GM23338 (cell line): ENCODE measurements around the gene SRD5A2. TPM values are rescaled to one million over a fixed set of nuclear protein-coding genes. Genes with fewer than 3 reads are reported as not detected.

Experiments
- ATAC-seq: fragments of 200-7000 bp; cut with Tn5 transposase; 3 replicates; pipeline ENCODE4 v1.9.1; 2020
- DNase-seq: peaks from one replicate; pipeline ENCODE4 v3.0.0-alpha.2; 2015; ENCODE audit warnings: low spot score
- H2AFZ ChIP-seq: fragments of 200-600 bp; sonication (generic); 2 replicates; pipeline ENCODE4 v1.8.0; 2016; ENCODE audit warnings: antibody characterized with exemption, mild to moderate bottlenecking, moderate library complexity
- H3F3A ChIP-seq: fragments of 200-600 bp; sonication (generic); replicated peaks from 2 replicates; pipeline ENCODE4 v1.8.0; 2017; ENCODE audit warnings: antibody characterized with exemption, mixed run types, low read depth
- H3K27ac ChIP-seq: fragments of 200-600 bp; sonication (generic); 2 replicates; pipeline ENCODE4 v1.6.1; 2016; ENCODE audit warnings: low read depth
- H3K27me3 ChIP-seq: fragments of 200-600 bp; sonication (generic); 2 replicates; pipeline ENCODE4 v1.8.0; 2016; ENCODE audit warnings: mild to moderate bottlenecking, mixed run types, moderate library complexity; ENCODE audit not compliant: insufficient read depth
- H3K36me3 ChIP-seq: fragments of 200-600 bp; sonication (generic); 2 replicates; pipeline ENCODE4 v1.8.0; 2016; ENCODE audit warnings: mild to moderate bottlenecking; ENCODE audit not compliant: insufficient read depth
- H3K4me1 ChIP-seq: fragments of 200-600 bp; sonication (generic); 2 replicates; pipeline ENCODE4 v1.8.0; 2016; ENCODE audit warnings: mild to moderate bottlenecking, moderate library complexity; ENCODE audit not compliant: insufficient read depth
- H3K4me2 ChIP-seq: fragments of 200-600 bp; sonication (generic); 2 replicates; pipeline ENCODE4 v1.7.1; 2017; ENCODE audit warnings: mixed run types
- H3K4me3 ChIP-seq: fragments of 200-600 bp; sonication (generic); 2 replicates; pipeline ENCODE4 v1.6.1; 2016; ENCODE audit warnings: mixed run types
- H3K79me2 ChIP-seq: fragments of 200-600 bp; sonication (generic); replicated peaks from 2 replicates; pipeline ENCODE4 v1.8.0; 2017; ENCODE audit warnings: mild to moderate bottlenecking; ENCODE audit not compliant: insufficient read depth
- H3K9me2 ChIP-seq: fragments of 200-600 bp; sonication (generic); 2 replicates; pipeline ENCODE4 v1.8.0; 2017; ENCODE audit not compliant: insufficient read depth
- H4K20me1 ChIP-seq: fragments of 200-600 bp; sonication (generic); replicated peaks from 2 replicates; pipeline ENCODE4 v1.8.0; 2017; ENCODE audit warnings: mild to moderate bottlenecking; ENCODE audit not compliant: insufficient read depth
- H3K27ac Mint-ChIP-seq: 2 replicates; pipeline ENCODE4 v1.8.0; 2020; ENCODE audit warnings: inconsistent platforms, mild to moderate bottlenecking, moderate library complexity, mixed read lengths
- H3K27me3 Mint-ChIP-seq: 3 replicates; pipeline ENCODE4 v1.8.0; 2022; ENCODE audit warnings: low read depth, mild to moderate bottlenecking, moderate library complexity, mixed read lengths, inconsistent platforms; ENCODE audit not compliant: insufficient read depth, poor library complexity
- H3K36me3 Mint-ChIP-seq: 3 replicates; pipeline ENCODE4 v1.8.0; 2021; ENCODE audit warnings: low read depth, mild to moderate bottlenecking, inconsistent platforms, moderate library complexity, mixed read lengths
- H3K4me1 Mint-ChIP-seq: 3 replicates; pipeline ENCODE4 v1.8.0; 2020; ENCODE audit warnings: mild to moderate bottlenecking, inconsistent platforms, mixed read lengths
- H3K4me3 Mint-ChIP-seq: 3 replicates; pipeline ENCODE4 v1.8.0; 2021; ENCODE audit warnings: moderate library complexity, mild to moderate bottlenecking, inconsistent platforms, mixed read lengths
- H3K9me3 Mint-ChIP-seq: 3 replicates; pipeline ENCODE4 v1.8.0; 2020; ENCODE audit warnings: moderate library complexity, mild to moderate bottlenecking, inconsistent platforms, mixed read lengths
- CREB1 ChIP-seq: fragments of 250-450 bp; sonication (Bioruptor Pico); IDR thresholded peaks from 2 replicates; pipeline ENCODE4 v1.5.0; 2020; ENCODE audit warnings: low read depth, mild to moderate bottlenecking, moderate library complexity
- EZH2 ChIP-seq: fragments of 200-600 bp; sonication (generic); IDR thresholded peaks from one replicate; pipeline ENCODE4 v1.8.0; 2017; ENCODE audit warnings: antibody characterized with exemption, mild to moderate bottlenecking, low read depth; ENCODE audit not compliant: unreplicated experiment
- EZH2phosphoT487 ChIP-seq: fragments of 200-600 bp; sonication (generic); IDR thresholded peaks from one replicate; pipeline ENCODE4 v1.8.1; 2018; ENCODE audit warnings: antibody characterized with exemption; ENCODE audit not compliant: unreplicated experiment
- JUNB ChIP-seq: IDR thresholded peaks from one replicate; pipeline ENCODE4 v1.6.1; 2016; ENCODE audit warnings: antibody characterized with exemption; ENCODE audit not compliant: unreplicated experiment
- NANOG ChIP-seq: IDR thresholded peaks from 2 replicates; pipeline ENCODE4 v1.6.1; 2016; ENCODE audit warnings: antibody characterized with exemption, borderline replicate concordance
- POLR2AphosphoS5 ChIP-seq: IDR thresholded peaks from 2 replicates; pipeline ENCODE4 v1.6.1; 2016; ENCODE audit warnings: antibody characterized with exemption, low read depth
- STAT1 ChIP-seq: IDR thresholded peaks from one replicate; pipeline ENCODE4 v1.6.1; 2016; ENCODE audit warnings: antibody characterized with exemption; ENCODE audit not compliant: unreplicated experiment
- ZNF114 ChIP-seq: fragments of 250-450 bp; sonication (Bioruptor Pico); IDR thresholded peaks from 2 replicates; pipeline ENCODE4 v1.5.0; 2020; ENCODE audit warnings: mild to moderate bottlenecking, moderate library complexity
- ZNF331 ChIP-seq: fragments of 250-450 bp; sonication (Bioruptor Pico); IDR thresholded peaks from 2 replicates; pipeline ENCODE4 v1.5.0; 2020; ENCODE audit warnings: low read depth, mild to moderate bottlenecking, moderate library complexity
- polyA plus RNA-seq: library from polyadenylated mRNA; unstranded; fragments of >200 nt; fragmentation: Nextera tagmentation; extraction: Ambion mirVana; gene quantifications from 2 replicates; pipeline ENCODE4 v1.2.1, GENCODE V29; 2016
- total RNA-seq: library from RNA; depleted of rRNA; stranded (reverse); fragments of >200 nt; shearing (Covaris generic); gene quantifications from 2 replicates; pipeline ENCODE4 v1.2.3, GENCODE V29; 2014
- TF ChIP-seq, protein P1 (sequence below): IDR thresholded peaks from 2 replicates; pipeline ENCODE4 v1.6.1; 2016; ENCODE audit warnings: antibody characterized with exemption
- TF ChIP-seq, protein P2 (sequence below), 2 experiments: fragments of 200-600 bp in 1 of 2; sonication (generic) in 1 of 2; conservative IDR thresholded peaks; 2 replicates each; pipeline versions ENCODE4 v1.5.1 to v1.6.1; 2016 to 2017; ENCODE audit warnings: antibody characterized with exemption in 2 of 2, low read depth in 2 of 2, mild to moderate bottlenecking in 2 of 2, moderate library complexity in 1 of 2
- TF ChIP-seq, protein P3 (sequence below): IDR thresholded peaks from one replicate; pipeline ENCODE4 v1.6.1; 2018; ENCODE audit warnings: antibody characterized with exemption; ENCODE audit not compliant: unreplicated experiment
- TF ChIP-seq, protein P4 (sequence below): fragments of 250-450 bp; sonication (Bioruptor Pico); IDR thresholded peaks from 2 replicates; pipeline ENCODE4 v1.5.0; 2020; ENCODE audit warnings: mild to moderate bottlenecking, moderate library complexity

The SRD5A2 gene
- total and polyA plus RNA-seq, 2 experiments from 2014 or later = 0.03 to 0.05 TPM

DNA sequence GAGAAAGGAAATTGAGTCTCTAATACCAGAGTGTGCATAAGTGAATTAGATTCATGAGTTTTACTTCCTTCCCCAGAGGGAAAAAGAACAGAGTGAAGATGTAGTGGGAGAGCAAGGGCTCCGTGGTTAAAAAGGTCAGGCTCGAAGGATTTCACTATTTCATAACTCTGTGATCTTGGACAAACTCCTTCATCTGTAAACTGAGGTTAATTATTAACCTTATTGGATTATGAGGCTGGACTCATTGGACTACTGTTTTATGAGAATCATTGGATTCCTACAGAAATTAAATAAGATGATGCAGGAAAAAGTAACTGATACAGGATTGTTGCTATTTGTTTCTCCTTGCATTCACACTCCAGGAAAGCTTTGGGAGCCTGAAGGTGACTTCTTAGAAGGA, 45.0 kb downstream of the SRD5A2 start:
- H3K36me3 ChIP-seq = no peaks in the 10 kb centered on the region
- no peak for TF ChIP-seq JUNB
- TF ChIP-seq, protein P1, sequence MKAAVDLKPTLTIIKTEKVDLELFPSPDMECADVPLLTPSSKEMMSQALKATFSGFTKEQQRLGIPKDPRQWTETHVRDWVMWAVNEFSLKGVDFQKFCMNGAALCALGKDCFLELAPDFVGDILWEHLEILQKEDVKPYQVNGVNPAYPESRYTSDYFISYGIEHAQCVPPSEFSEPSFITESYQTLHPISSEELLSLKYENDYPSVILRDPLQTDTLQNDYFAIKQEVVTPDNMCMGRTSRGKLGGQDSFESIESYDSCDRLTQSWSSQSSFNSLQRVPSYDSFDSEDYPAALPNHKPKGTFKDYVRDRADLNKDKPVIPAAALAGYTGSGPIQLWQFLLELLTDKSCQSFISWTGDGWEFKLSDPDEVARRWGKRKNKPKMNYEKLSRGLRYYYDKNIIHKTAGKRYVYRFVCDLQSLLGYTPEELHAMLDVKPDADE = no peak
- no peak for TF ChIP-seq POLR2AphosphoS5
- TF ChIP-seq EZH2phosphoT487 = no peak
- TF ChIP-seq, protein P2, sequence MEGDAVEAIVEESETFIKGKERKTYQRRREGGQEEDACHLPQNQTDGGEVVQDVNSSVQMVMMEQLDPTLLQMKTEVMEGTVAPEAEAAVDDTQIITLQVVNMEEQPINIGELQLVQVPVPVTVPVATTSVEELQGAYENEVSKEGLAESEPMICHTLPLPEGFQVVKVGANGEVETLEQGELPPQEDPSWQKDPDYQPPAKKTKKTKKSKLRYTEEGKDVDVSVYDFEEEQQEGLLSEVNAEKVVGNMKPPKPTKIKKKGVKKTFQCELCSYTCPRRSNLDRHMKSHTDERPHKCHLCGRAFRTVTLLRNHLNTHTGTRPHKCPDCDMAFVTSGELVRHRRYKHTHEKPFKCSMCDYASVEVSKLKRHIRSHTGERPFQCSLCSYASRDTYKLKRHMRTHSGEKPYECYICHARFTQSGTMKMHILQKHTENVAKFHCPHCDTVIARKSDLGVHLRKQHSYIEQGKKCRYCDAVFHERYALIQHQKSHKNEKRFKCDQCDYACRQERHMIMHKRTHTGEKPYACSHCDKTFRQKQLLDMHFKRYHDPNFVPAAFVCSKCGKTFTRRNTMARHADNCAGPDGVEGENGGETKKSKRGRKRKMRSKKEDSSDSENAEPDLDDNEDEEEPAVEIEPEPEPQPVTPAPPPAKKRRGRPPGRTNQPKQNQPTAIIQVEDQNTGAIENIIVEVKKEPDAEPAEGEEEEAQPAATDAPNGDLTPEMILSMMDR (conservative IDR thresholded peaks at IDR 0.05; ENCODE audit: low read depth in 2 of 2) = no peak
- no peak for TF ChIP-seq NANOG
- no peak for TF ChIP-seq ZNF331 (CRISPR knock-in tag)
- TF ChIP-seq CREB1 (CRISPR knock-in tag) = no peak
- no peak for TF ChIP-seq ZNF114 (CRISPR knock-in tag)
- TF ChIP-seq EZH2 = no peak
- TF ChIP-seq, protein P3, sequence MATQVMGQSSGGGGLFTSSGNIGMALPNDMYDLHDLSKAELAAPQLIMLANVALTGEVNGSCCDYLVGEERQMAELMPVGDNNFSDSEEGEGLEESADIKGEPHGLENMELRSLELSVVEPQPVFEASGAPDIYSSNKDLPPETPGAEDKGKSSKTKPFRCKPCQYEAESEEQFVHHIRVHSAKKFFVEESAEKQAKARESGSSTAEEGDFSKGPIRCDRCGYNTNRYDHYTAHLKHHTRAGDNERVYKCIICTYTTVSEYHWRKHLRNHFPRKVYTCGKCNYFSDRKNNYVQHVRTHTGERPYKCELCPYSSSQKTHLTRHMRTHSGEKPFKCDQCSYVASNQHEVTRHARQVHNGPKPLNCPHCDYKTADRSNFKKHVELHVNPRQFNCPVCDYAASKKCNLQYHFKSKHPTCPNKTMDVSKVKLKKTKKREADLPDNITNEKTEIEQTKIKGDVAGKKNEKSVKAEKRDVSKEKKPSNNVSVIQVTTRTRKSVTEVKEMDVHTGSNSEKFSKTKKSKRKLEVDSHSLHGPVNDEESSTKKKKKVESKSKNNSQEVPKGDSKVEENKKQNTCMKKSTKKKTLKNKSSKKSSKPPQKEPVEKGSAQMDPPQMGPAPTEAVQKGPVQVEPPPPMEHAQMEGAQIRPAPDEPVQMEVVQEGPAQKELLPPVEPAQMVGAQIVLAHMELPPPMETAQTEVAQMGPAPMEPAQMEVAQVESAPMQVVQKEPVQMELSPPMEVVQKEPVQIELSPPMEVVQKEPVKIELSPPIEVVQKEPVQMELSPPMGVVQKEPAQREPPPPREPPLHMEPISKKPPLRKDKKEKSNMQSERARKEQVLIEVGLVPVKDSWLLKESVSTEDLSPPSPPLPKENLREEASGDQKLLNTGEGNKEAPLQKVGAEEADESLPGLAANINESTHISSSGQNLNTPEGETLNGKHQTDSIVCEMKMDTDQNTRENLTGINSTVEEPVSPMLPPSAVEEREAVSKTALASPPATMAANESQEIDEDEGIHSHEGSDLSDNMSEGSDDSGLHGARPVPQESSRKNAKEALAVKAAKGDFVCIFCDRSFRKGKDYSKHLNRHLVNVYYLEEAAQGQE = no peak
- TF ChIP-seq, protein P4, sequence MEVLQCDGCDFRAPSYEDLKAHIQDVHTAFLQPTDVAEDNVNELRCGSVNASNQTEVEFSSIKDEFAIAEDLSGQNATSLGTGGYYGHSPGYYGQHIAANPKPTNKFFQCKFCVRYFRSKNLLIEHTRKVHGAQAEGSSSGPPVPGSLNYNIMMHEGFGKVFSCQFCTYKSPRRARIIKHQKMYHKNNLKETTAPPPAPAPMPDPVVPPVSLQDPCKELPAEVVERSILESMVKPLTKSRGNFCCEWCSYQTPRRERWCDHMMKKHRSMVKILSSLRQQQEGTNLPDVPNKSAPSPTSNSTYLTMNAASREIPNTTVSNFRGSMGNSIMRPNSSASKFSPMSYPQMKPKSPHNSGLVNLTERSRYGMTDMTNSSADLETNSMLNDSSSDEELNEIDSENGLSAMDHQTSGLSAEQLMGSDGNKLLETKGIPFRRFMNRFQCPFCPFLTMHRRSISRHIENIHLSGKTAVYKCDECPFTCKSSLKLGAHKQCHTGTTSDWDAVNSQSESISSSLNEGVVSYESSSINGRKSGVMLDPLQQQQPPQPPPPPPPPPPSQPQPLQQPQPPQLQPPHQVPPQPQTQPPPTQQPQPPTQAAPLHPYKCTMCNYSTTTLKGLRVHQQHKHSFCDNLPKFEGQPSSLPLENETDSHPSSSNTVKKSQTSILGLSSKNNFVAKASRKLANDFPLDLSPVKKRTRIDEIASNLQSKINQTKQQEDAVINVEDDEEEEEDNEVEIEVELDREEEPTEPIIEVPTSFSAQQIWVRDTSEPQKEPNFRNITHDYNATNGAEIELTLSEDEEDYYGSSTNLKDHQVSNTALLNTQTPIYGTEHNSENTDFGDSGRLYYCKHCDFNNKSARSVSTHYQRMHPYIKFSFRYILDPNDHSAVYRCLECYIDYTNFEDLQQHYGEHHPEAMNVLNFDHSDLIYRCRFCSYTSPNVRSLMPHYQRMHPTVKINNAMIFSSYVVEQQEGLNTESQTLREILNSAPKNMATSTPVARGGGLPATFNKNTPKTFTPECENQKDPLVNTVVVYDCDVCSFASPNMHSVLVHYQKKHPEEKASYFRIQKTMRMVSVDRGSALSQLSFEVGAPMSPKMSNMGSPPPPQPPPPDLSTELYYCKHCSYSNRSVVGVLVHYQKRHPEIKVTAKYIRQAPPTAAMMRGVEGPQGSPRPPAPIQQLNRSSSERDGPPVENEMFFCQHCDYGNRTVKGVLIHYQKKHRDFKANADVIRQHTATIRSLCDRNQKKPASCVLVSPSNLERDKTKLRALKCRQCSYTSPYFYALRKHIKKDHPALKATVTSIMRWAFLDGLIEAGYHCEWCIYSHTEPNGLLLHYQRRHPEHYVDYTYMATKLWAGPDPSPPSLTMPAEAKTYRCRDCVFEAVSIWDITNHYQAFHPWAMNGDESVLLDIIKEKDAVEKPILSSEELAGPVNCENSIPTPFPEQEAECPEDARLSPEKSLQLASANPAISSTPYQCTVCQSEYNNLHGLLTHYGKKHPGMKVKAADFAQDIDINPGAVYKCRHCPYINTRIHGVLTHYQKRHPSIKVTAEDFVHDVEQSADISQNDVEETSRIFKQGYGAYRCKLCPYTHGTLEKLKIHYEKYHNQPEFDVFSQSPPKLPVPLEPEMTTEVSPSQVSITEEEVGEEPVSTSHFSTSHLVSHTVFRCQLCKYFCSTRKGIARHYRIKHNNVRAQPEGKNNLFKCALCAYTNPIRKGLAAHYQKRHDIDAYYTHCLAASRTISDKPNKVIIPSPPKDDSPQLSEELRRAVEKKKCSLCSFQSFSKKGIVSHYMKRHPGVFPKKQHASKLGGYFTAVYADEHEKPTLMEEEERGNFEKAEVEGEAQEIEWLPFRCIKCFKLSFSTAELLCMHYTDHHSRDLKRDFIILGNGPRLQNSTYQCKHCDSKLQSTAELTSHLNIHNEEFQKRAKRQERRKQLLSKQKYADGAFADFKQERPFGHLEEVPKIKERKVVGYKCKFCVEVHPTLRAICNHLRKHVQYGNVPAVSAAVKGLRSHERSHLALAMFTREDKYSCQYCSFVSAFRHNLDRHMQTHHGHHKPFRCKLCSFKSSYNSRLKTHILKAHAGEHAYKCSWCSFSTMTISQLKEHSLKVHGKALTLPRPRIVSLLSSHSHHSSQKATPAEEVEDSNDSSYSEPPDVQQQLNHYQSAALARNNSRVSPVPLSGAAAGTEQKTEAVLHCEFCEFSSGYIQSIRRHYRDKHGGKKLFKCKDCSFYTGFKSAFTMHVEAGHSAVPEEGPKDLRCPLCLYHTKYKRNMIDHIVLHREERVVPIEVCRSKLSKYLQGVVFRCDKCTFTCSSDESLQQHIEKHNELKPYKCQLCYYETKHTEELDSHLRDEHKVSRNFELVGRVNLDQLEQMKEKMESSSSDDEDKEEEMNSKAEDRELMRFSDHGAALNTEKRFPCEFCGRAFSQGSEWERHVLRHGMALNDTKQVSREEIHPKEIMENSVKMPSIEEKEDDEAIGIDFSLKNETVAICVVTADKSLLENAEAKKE (CRISPR knock-in tag) = no peak
- no peak for TF ChIP-seq STAT1
- Mint-ChIP-seq H3K27ac (no peak overlapping the region), H3K4me1 (peaks cover 6% of the 10 kb centered on the region), H3K36me3 (no peaks in the 10 kb centered on the region), H3K4me3 (no peak overlapping the region), H3K27me3 (peaks cover 4% of the 10 kb centered on the region), H3K9me3 (no peaks in the 10 kb centered on the region; the same call in 2 of the 3 replicates)
- ATAC-seq = no peak
- no peak for DNase-seq
- no peaks in the 10 kb centered on the region for H3K9me2 ChIP-seq
- H3K79me2 ChIP-seq = no peaks in the 10 kb centered on the region
- H2AFZ ChIP-seq = no peak overlapping the region
- no peaks in the 10 kb centered on the region for H3F3A ChIP-seq
- no peaks in the 10 kb centered on the region for H3K4me1 ChIP-seq
- H3K27ac ChIP-seq = no peak overlapping the region
- H3K4me2 ChIP-seq = no peak overlapping the region
- H3K4me3 ChIP-seq = no peak overlapping the region
- no peaks in the 10 kb centered on the region for H4K20me1 ChIP-seq
- no peaks in the 10 kb centered on the region for H3K27me3 ChIP-seq
